ENCODE data around the gene CNTNAP5.
A peak's percentile ranks its signal among the peaks of the same experiment; 100 is the strongest.

The CNTNAP5 gene

DNA sequence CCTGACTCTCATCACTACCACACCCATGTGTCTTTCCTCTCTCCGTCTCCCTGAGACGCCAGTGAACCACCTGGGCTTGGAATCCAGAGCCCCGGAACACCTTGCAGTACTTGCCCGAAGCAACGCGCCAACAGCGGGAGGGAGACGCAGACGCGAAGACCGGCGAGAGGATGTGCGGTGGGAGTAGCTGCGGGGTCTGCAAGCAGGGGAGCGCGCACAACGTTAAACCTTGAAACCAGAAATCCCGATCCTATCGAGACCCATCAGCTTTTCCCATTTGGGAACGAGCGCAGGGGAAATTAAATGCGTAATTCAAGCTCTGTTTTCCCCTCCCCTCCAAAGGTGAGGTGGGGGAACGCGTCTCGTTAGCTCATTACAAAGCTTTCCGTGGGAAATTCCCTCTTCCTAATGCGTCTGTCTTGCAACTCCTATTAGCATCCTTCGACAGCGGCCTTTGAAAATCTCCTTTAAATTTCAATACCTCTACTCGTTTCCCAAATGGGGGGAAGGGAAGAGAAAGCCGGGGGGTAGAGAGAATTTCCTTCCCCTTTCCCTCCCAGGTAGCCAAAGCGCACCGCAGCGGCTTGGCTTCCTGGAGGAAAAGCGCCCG is 421 bp upstream of the CNTNAP5 start:
- DNase-seq (ENCODE audit: low spot score): no peak

DNA sequence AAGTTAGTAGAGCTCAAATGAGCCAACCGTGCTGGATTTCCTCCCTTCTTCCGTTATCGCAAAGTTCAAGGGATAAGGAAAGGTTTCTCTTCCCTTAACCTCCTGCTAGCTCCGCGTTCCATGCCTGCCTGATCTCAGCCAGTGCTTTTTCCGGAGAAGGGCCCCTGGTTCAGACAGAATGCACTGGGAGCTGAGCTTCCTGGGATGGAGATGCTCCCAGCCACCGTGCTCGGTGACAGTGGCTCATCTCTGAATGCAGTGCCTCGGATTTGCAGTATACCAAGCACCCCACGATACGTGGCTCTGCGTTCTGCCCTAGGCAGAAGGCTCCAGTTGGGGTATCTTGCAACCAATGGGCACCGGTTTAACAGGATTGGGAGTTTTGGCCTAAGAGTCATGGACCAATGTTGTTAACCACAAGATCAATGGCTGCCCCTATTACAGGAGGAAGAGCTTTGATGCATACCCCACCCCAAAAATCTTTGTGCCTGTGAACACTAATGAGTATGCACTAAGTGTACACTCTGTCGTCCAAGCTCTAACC is 876 bp downstream of the CNTNAP5 start:
- CTCF ChIA-PET: interaction anchor here (0.6 kb wide), 1 partner anchor 1406 kb away, joined by 3 read pairs; no protein-coding TSS in a partner anchor
- no peak for DNase-seq (ENCODE audit: low spot score)

More for the DNA sequence above, 421 bp upstream of the CNTNAP5 start:
- TF ChIP-seq, protein P1, sequence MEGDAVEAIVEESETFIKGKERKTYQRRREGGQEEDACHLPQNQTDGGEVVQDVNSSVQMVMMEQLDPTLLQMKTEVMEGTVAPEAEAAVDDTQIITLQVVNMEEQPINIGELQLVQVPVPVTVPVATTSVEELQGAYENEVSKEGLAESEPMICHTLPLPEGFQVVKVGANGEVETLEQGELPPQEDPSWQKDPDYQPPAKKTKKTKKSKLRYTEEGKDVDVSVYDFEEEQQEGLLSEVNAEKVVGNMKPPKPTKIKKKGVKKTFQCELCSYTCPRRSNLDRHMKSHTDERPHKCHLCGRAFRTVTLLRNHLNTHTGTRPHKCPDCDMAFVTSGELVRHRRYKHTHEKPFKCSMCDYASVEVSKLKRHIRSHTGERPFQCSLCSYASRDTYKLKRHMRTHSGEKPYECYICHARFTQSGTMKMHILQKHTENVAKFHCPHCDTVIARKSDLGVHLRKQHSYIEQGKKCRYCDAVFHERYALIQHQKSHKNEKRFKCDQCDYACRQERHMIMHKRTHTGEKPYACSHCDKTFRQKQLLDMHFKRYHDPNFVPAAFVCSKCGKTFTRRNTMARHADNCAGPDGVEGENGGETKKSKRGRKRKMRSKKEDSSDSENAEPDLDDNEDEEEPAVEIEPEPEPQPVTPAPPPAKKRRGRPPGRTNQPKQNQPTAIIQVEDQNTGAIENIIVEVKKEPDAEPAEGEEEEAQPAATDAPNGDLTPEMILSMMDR (conservative IDR thresholded peaks at IDR 0.05; ENCODE audit: low read depth): no peak
- ChIA-PET CTCF (interaction anchor here (0.6 to 0.7 kb wide), 2 partner anchors 420 to 1447 kb away, joined by 3 to 6 read pairs; no protein-coding TSS in a partner anchor), POLR2A (ENCODE audit: low non-redundant PET) (no interaction called here)
- no peak overlapping the region for H3K27ac ChIP-seq

DNA sequence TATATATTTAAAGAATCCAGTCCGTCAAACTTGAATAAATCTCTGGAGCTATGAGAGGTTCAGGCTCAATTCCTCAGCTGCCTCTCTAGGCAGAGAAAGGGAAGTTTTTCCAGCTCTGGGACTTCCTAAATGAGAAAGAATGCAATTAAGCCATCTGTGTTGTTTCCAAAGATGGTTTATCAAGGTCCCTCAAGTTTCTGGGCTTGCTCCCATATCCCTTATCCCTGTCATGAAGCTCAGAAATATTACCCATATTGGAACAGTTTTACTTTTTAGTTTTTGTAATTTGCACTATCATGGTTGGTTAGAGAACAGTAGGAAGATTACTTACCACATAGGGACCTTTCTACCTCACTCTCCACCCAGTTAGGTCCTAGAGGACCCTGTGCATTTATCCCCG is 1.4 kb downstream of the CNTNAP5 start:
- ChIA-PET CTCF (interaction anchor here (1.4 kb wide), 1 partner anchor 784 kb away, joined by 6 read pairs; no protein-coding TSS in a partner anchor), POLR2A (ENCODE audit: low non-redundant PET) (no interaction called here)
- DNase-seq (ENCODE audit: low spot score): no peak
- H3K27ac ChIP-seq: no peak overlapping the region
- TF ChIP-seq, protein P1 (conservative IDR thresholded peaks at IDR 0.05; ENCODE audit: low read depth): no peak

More for the DNA sequence above, 876 bp downstream of the CNTNAP5 start:
- POLR2A ChIA-PET (ENCODE audit: low non-redundant PET): no interaction called here
- H3K27ac ChIP-seq: no peak overlapping the region
- TF ChIP-seq, protein P1 (conservative IDR thresholded peaks at IDR 0.05; ENCODE audit: low read depth): no peak

DNA sequence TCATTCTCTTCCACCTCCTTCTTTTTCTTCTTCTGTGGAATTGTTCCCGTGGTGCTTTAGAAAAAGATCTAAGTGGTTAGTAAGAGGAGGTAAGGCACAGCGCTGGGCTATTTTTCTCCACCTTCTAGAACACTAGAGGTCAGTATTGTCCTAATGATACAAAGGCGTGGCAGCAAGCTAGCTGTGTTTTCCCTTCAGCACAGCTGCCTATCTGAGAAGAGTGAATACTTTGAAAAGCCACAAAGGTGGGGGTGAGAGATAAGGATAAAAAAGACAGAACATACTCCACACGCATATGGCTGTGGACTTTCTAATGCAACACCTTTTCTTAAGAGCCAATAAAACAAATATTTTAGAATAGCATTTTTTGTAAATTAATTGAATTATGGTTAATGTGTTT is 2.1 kb downstream of the CNTNAP5 start:
- peak; percentile 40 for DNase-seq (ENCODE audit: low spot score)
- H3K27ac ChIP-seq: no peak overlapping the region
- ChIA-PET POLR2A (ENCODE audit: low non-redundant PET) (no interaction called here), CTCF (interaction anchor here (0.5 to 1.4 kb wide), 5 partner anchors 92 to 1652 kb away, joined by 3 to 6 read pairs (median 3); no protein-coding TSS in a partner anchor)
- TF ChIP-seq, protein P1 (conservative IDR thresholded peaks at IDR 0.05; ENCODE audit: low read depth): peak; percentile 71

DNA sequence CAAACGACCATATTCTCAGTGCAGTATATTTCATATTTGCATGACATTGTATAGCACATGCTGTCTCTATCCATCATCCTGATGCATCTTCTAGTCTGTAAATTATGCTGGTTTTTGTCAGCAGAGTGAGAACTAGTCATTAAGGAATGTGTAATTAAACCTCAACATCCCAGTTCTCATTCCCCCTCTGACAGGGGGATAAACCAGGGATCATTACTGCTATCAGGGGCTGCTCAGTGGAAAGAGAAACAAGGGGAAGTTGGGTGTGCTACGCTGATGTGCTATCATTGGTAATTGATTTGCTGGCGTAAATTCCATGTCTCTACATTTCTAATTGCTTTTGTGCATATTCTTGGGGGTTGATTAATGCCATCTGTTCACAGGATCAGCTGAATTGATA is 7.7 kb downstream of the CNTNAP5 start:
- POLR2A ChIA-PET (ENCODE audit: low non-redundant PET): no interaction called here
- H3K27ac ChIP-seq: no peak overlapping the region
- TF ChIP-seq, protein P1 (conservative IDR thresholded peaks at IDR 0.05; ENCODE audit: low read depth): no peak
- no peak for DNase-seq (ENCODE audit: low spot score)
- CTCF ChIA-PET: no interaction called here

DNA sequence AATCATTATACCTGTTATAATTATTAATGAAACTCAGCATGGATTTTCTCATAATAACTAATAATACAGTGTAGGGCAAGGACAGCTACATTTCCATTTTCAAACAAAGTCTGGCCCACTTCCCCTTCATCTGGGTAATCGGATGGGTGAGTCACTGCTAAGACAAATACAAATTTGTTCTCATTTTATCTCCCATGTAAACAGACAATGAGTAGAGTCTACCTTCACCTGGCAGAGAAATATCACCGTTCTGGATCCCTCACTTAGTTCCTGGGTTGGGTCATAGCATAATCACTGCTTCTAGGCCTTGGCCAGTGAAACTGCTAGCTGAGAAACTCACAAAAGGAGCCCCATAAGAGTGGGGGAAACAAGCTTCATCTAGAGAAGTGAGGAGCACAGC is 9.2 kb downstream of the CNTNAP5 start:
- H3K27ac ChIP-seq: no peak overlapping the region
- TF ChIP-seq, protein P1 (conservative IDR thresholded peaks at IDR 0.05; ENCODE audit: low read depth): no peak
- DNase-seq (ENCODE audit: low spot score): no peak
- ChIA-PET POLR2A (ENCODE audit: low non-redundant PET) (no interaction called here), CTCF (no interaction called here)
